ENCODE data around the gene XPR1.

The XPR1 gene

GRCh38 chr1:180773210-180773865 lies 141.5 kb downstream of the XPR1 start:
- Histone ChIP-seq H3K27me3 (ENCODE audit: control insufficient read depth, insufficient read depth, low read length) (no peaks in the 10 kb centered on the region), H3K4me1 (ENCODE audit: control insufficient read depth, low read depth, low read length) (no peaks in the 10 kb centered on the region), H3K4me3 (ENCODE audit: low read length) (no peak overlapping the region), H3K9ac (ENCODE audit: low read length) (no peak overlapping the region), H3K9me3 (ENCODE audit: control insufficient read depth, low read depth, low read length) (no peaks in the 10 kb centered on the region), H3K36me3 (ENCODE audit: control insufficient read depth, low read depth, low read length) (no peaks in the 10 kb centered on the region), H3K27ac (ENCODE audit: low read length) (no peak overlapping the region)

- no peak overlapping the region for H3K9ac ChIP-seq (ENCODE audit: low read length)
Observed at GRCh38 chr1:180775801-180776200, 144.0 kb downstream of the XPR1 start.

GRCh38 chr1:180777072-180777689 lies 145.4 kb downstream of the XPR1 start:
- Histone ChIP-seq H3K27me3 (ENCODE audit: control insufficient read depth, insufficient read depth, low read length) (no peaks in the 10 kb centered on the region), H3K9ac (ENCODE audit: low read length) (no peak overlapping the region), H3K4me1 (ENCODE audit: control insufficient read depth, low read depth, low read length) (no peaks in the 10 kb centered on the region), H3K27ac (ENCODE audit: low read length) (no peak overlapping the region), H3K4me3 (ENCODE audit: low read length) (no peak overlapping the region), H3K36me3 (ENCODE audit: control insufficient read depth, low read depth, low read length) (no peaks in the 10 kb centered on the region), H3K9me3 (ENCODE audit: control insufficient read depth, low read depth, low read length) (no peaks in the 10 kb centered on the region)

More at GRCh38 chr1:180775801-180776200, 144.0 kb downstream of the XPR1 start:
- Histone ChIP-seq H3K9me3 (ENCODE audit: control insufficient read depth, low read depth, low read length) (no peaks in the 10 kb centered on the region), H3K4me3 (ENCODE audit: low read length) (no peak overlapping the region), H3K27ac (ENCODE audit: low read length) (no peak overlapping the region), H3K4me1 (ENCODE audit: control insufficient read depth, low read depth, low read length) (no peaks in the 10 kb centered on the region), H3K36me3 (ENCODE audit: control insufficient read depth, low read depth, low read length) (no peaks in the 10 kb centered on the region), H3K27me3 (ENCODE audit: control insufficient read depth, insufficient read depth, low read length) (no peaks in the 10 kb centered on the region)

GRCh38 chr1:180778782-180779398 lies 147.1 kb downstream of the XPR1 start:
- no peak overlapping the region for H3K9ac ChIP-seq (ENCODE audit: low read length)
- H3K27ac ChIP-seq (ENCODE audit: low read length): no peak overlapping the region
- H3K36me3 ChIP-seq (ENCODE audit: control insufficient read depth, low read depth, low read length): no peaks in the 10 kb centered on the region
- H3K4me1 ChIP-seq (ENCODE audit: control insufficient read depth, low read depth, low read length): no peaks in the 10 kb centered on the region
- no peak overlapping the region for H3K4me3 ChIP-seq (ENCODE audit: low read length)
- H3K27me3 ChIP-seq (ENCODE audit: control insufficient read depth, insufficient read depth, low read length): no peaks in the 10 kb centered on the region
- no peaks in the 10 kb centered on the region for H3K9me3 ChIP-seq (ENCODE audit: control insufficient read depth, low read depth, low read length)

GRCh38 chr1:180779584-180779983 lies 147.8 kb downstream of the XPR1 start:
- H3K27ac ChIP-seq (ENCODE audit: low read length): no peak overlapping the region
- H3K36me3 ChIP-seq (ENCODE audit: control insufficient read depth, low read depth, low read length): no peaks in the 10 kb centered on the region
- H3K9me3 ChIP-seq (ENCODE audit: control insufficient read depth, low read depth, low read length): no peaks in the 10 kb centered on the region
- H3K27me3 ChIP-seq (ENCODE audit: control insufficient read depth, insufficient read depth, low read length): no peaks in the 10 kb centered on the region
- H3K4me1 ChIP-seq (ENCODE audit: control insufficient read depth, low read depth, low read length): no peaks in the 10 kb centered on the region
- no peak overlapping the region for H3K9ac ChIP-seq (ENCODE audit: low read length)
- H3K4me3 ChIP-seq (ENCODE audit: low read length): no peak overlapping the region

GRCh38 chr1:180781718-180782117 lies 149.9 kb downstream of the XPR1 start:
- Histone ChIP-seq H3K4me3 (ENCODE audit: low read length) (no peak overlapping the region), H3K9ac (ENCODE audit: low read length) (no peak overlapping the region), H3K27ac (ENCODE audit: low read length) (no peak overlapping the region), H3K36me3 (ENCODE audit: control insufficient read depth, low read depth, low read length) (no peaks in the 10 kb centered on the region), H3K27me3 (ENCODE audit: control insufficient read depth, insufficient read depth, low read length) (no peaks in the 10 kb centered on the region), H3K9me3 (ENCODE audit: control insufficient read depth, low read depth, low read length) (no peaks in the 10 kb centered on the region), H3K4me1 (ENCODE audit: control insufficient read depth, low read depth, low read length) (no peaks in the 10 kb centered on the region)

GRCh38 chr1:180785291-180785690 lies 153.5 kb downstream of the XPR1 start:
- Histone ChIP-seq H3K9ac (ENCODE audit: low read length) (no peak overlapping the region), H3K4me1 (ENCODE audit: control insufficient read depth, low read depth, low read length) (no peaks in the 10 kb centered on the region), H3K27ac (ENCODE audit: low read length) (no peak overlapping the region), H3K36me3 (ENCODE audit: control insufficient read depth, low read depth, low read length) (no peaks in the 10 kb centered on the region), H3K27me3 (ENCODE audit: control insufficient read depth, insufficient read depth, low read length) (no peaks in the 10 kb centered on the region), H3K9me3 (ENCODE audit: control insufficient read depth, low read depth, low read length) (no peaks in the 10 kb centered on the region), H3K4me3 (ENCODE audit: low read length) (no peak overlapping the region)

- H3K27ac ChIP-seq (ENCODE audit: low read length): no peak overlapping the region
- no peaks in the 10 kb centered on the region for H3K36me3 ChIP-seq (ENCODE audit: control insufficient read depth, low read depth, low read length)
- H3K9me3 ChIP-seq (ENCODE audit: control insufficient read depth, low read depth, low read length): no peaks in the 10 kb centered on the region
- no peak overlapping the region for H3K4me3 ChIP-seq (ENCODE audit: low read length)
- no peaks in the 10 kb centered on the region for H3K4me1 ChIP-seq (ENCODE audit: control insufficient read depth, low read depth, low read length)
- H3K27me3 ChIP-seq (ENCODE audit: control insufficient read depth, insufficient read depth, low read length): no peaks in the 10 kb centered on the region
- H3K9ac ChIP-seq (ENCODE audit: low read length): no peak overlapping the region
Observed at GRCh38 chr1:180785887-180786286, 154.1 kb downstream of the XPR1 start.

GRCh38 chr1:180786624-180787023 lies 154.8 kb downstream of the XPR1 start:
- no peak overlapping the region for H3K4me3 ChIP-seq (ENCODE audit: low read length)
- no peaks in the 10 kb centered on the region for H3K4me1 ChIP-seq (ENCODE audit: control insufficient read depth, low read depth, low read length)
- no peaks in the 10 kb centered on the region for H3K9me3 ChIP-seq (ENCODE audit: control insufficient read depth, low read depth, low read length)
- H3K9ac ChIP-seq (ENCODE audit: low read length): no peak overlapping the region
- H3K27me3 ChIP-seq (ENCODE audit: control insufficient read depth, insufficient read depth, low read length): no peaks in the 10 kb centered on the region
- H3K27ac ChIP-seq (ENCODE audit: low read length): no peak overlapping the region
- H3K36me3 ChIP-seq (ENCODE audit: control insufficient read depth, low read depth, low read length): no peaks in the 10 kb centered on the region

GRCh38 chr1:180787628-180788307 lies 155.9 kb downstream of the XPR1 start:
- H3K4me3 ChIP-seq (ENCODE audit: low read length): no peak overlapping the region
- no peaks in the 10 kb centered on the region for H3K9me3 ChIP-seq (ENCODE audit: control insufficient read depth, low read depth, low read length)
- no peak overlapping the region for H3K9ac ChIP-seq (ENCODE audit: low read length)
- H3K27me3 ChIP-seq (ENCODE audit: control insufficient read depth, insufficient read depth, low read length): no peaks in the 10 kb centered on the region
- H3K27ac ChIP-seq (ENCODE audit: low read length): no peak overlapping the region
- H3K36me3 ChIP-seq (ENCODE audit: control insufficient read depth, low read depth, low read length): no peaks in the 10 kb centered on the region
- H3K4me1 ChIP-seq (ENCODE audit: control insufficient read depth, low read depth, low read length): no peaks in the 10 kb centered on the region

GRCh38 chr1:180789460-180789859 lies 157.6 kb downstream of the XPR1 start:
- Histone ChIP-seq H3K36me3 (ENCODE audit: control insufficient read depth, low read depth, low read length) (no peaks in the 10 kb centered on the region), H3K9me3 (ENCODE audit: control insufficient read depth, low read depth, low read length) (no peaks in the 10 kb centered on the region), H3K27ac (ENCODE audit: low read length) (no peak overlapping the region), H3K27me3 (ENCODE audit: control insufficient read depth, insufficient read depth, low read length) (no peaks in the 10 kb centered on the region), H3K4me3 (ENCODE audit: low read length) (no peak overlapping the region), H3K4me1 (ENCODE audit: control insufficient read depth, low read depth, low read length) (no peaks in the 10 kb centered on the region), H3K9ac (ENCODE audit: low read length) (no peak overlapping the region)
